WTC11 (cell line): ENCODE data around the gene INO80B. TPM values are rescaled to one million over a fixed set of nuclear protein-coding genes. Genes with fewer than 3 reads are reported as not detected.

Experiments used
- ATAC-seq: fragments of 200-7000 bp; cut with Tn5 transposase; 2 replicates; pipeline ENCODE4 v1.10.0; 2021; ENCODE audit warnings: mild to moderate bottlenecking, moderate library complexity
- CTCF ChIA-PET: fragments of 300-600 bp; sonication (Branson Sonifier 250); formaldehyde crosslinking; loops from one replicate; lab custom pipeline; 2021; ENCODE audit warnings: antibody characterized with exemption; lab: Charles Lee
- POLR2A ChIA-PET: fragments of 350-600 bp; sonication (Branson Sonifier 250); formaldehyde crosslinking; loops from one replicate; lab custom pipeline; 2021; ENCODE audit warnings: antibody characterized with exemption; lab: Charles Lee
- DNase-seq: peaks from one replicate; pipeline ENCODE4 v3.0.0; 2021; ENCODE audit warnings: low spot score
- H3K27ac Mint-ChIP-seq: 2 replicates; pipeline ENCODE4 v1.8.0; 2021; ENCODE audit warnings: mixed read lengths
- H3K27me3 Mint-ChIP-seq: 2 replicates; pipeline ENCODE4 v1.8.0; 2021; ENCODE audit warnings: low read depth, mild to moderate bottlenecking, moderate library complexity, mixed read lengths
- H3K36me3 Mint-ChIP-seq: 2 replicates; pipeline ENCODE4 v1.8.0; 2021; ENCODE audit warnings: mixed read lengths
- H3K4me1 Mint-ChIP-seq: 2 replicates; pipeline ENCODE4 v1.8.0; 2022; ENCODE audit warnings: mixed read lengths
- H3K4me3 Mint-ChIP-seq: 2 replicates; pipeline ENCODE4 v1.8.0; 2021; ENCODE audit warnings: mild to moderate bottlenecking, moderate library complexity, mixed read lengths
- H3K9me3 Mint-ChIP-seq: 2 replicates; pipeline ENCODE4 v1.8.0; 2021; ENCODE audit warnings: mixed read lengths
- AFF4 ChIP-seq: sonication (generic); formaldehyde crosslinking; IDR thresholded peaks from 2 replicates; pipeline ENCODE4 v1.8.1; 2023; ENCODE audit warnings: mild to moderate bottlenecking, missing genetic modification reagents, borderline replicate concordance
- CBFB ChIP-seq: sonication (generic); formaldehyde crosslinking; IDR thresholded peaks from 2 replicates; pipeline ENCODE4 v1.8.1; 2022; ENCODE audit warnings: mild to moderate bottlenecking, low read depth, missing genetic modification reagents
- E2F5 ChIP-seq: sonication (generic); formaldehyde crosslinking; IDR thresholded peaks from 2 replicates; pipeline ENCODE4 v1.8.1; 2022; ENCODE audit warnings: mild to moderate bottlenecking, moderate library complexity, missing genetic modification reagents
- IRF1 ChIP-seq: sonication (generic); formaldehyde crosslinking; IDR thresholded peaks from 2 replicates; pipeline ENCODE4 v1.8.0; 2023; ENCODE audit warnings: missing genetic modification reagents
- MLX ChIP-seq: sonication (generic); formaldehyde crosslinking; IDR thresholded peaks from 2 replicates; pipeline ENCODE4 v1.8.1; 2023; ENCODE audit warnings: mild to moderate bottlenecking, missing genetic modification reagents, moderate library complexity
- MYBL2 ChIP-seq: sonication (generic); formaldehyde crosslinking; IDR thresholded peaks from 2 replicates; pipeline ENCODE4 v1.8.1; 2023; ENCODE audit warnings: mild to moderate bottlenecking, moderate library complexity, missing genetic modification reagents
- NFYB ChIP-seq: sonication (generic); formaldehyde crosslinking; conservative IDR thresholded peaks from 2 replicates; pipeline ENCODE4 v1.8.0; 2022; ENCODE audit warnings: low read depth, missing genetic modification reagents
- OVOL2 ChIP-seq: fragments of 250-450 bp; sonication (Bioruptor Pico); IDR thresholded peaks from 2 replicates; pipeline ENCODE4 v1.9.0; 2021; ENCODE audit warnings: mild to moderate bottlenecking, borderline replicate concordance
- TCF7 ChIP-seq: sonication (generic); formaldehyde crosslinking; IDR thresholded peaks from 2 replicates; pipeline ENCODE4 v1.8.0; 2022; ENCODE audit warnings: mild to moderate bottlenecking, low read depth, missing genetic modification reagents, moderate library complexity
- TEAD4 ChIP-seq: sonication (generic); formaldehyde crosslinking; IDR thresholded peaks from 2 replicates; pipeline ENCODE4 v1.8.0; 2022; ENCODE audit warnings: mild to moderate bottlenecking, missing genetic modification reagents
- ZNF121 ChIP-seq: sonication (generic); formaldehyde crosslinking; IDR thresholded peaks from 2 replicates; pipeline ENCODE4 v1.8.0; 2023; ENCODE audit warnings: missing genetic modification reagents
- ZNF138 ChIP-seq: sonication (generic); formaldehyde crosslinking; conservative IDR thresholded peaks from 2 replicates; pipeline ENCODE4 v1.8.1; 2022; ENCODE audit warnings: mild to moderate bottlenecking, moderate library complexity, missing genetic modification reagents
- ZNF317 ChIP-seq: sonication (generic); formaldehyde crosslinking; IDR thresholded peaks from 2 replicates; pipeline ENCODE4 v1.8.1; 2023; ENCODE audit warnings: low read depth, mild to moderate bottlenecking, moderate library complexity, missing genetic modification reagents, borderline replicate concordance
- total RNA-seq: library from RNA; stranded (reverse); gene quantifications from 3 replicates; pipeline ENCODE4 v1.2.3, GENCODE V29; 2021
- TF ChIP-seq, protein P1 (sequence below): sonication (generic); formaldehyde crosslinking; IDR thresholded peaks from 2 replicates; pipeline ENCODE4 v1.8.0; 2023; ENCODE audit warnings: missing genetic modification reagents, mild to moderate bottlenecking, borderline replicate concordance
- TF ChIP-seq, protein P2 (sequence below): fragments of 250-450 bp; sonication (Bioruptor Pico); conservative IDR thresholded peaks from 2 replicates; pipeline ENCODE4 v1.9.0; 2021; ENCODE audit warnings: mild to moderate bottlenecking

The INO80B gene
- total RNA-seq, 1 experiment from 2014 or later, result 20.2 TPM

- TF ChIP-seq, protein P1, sequence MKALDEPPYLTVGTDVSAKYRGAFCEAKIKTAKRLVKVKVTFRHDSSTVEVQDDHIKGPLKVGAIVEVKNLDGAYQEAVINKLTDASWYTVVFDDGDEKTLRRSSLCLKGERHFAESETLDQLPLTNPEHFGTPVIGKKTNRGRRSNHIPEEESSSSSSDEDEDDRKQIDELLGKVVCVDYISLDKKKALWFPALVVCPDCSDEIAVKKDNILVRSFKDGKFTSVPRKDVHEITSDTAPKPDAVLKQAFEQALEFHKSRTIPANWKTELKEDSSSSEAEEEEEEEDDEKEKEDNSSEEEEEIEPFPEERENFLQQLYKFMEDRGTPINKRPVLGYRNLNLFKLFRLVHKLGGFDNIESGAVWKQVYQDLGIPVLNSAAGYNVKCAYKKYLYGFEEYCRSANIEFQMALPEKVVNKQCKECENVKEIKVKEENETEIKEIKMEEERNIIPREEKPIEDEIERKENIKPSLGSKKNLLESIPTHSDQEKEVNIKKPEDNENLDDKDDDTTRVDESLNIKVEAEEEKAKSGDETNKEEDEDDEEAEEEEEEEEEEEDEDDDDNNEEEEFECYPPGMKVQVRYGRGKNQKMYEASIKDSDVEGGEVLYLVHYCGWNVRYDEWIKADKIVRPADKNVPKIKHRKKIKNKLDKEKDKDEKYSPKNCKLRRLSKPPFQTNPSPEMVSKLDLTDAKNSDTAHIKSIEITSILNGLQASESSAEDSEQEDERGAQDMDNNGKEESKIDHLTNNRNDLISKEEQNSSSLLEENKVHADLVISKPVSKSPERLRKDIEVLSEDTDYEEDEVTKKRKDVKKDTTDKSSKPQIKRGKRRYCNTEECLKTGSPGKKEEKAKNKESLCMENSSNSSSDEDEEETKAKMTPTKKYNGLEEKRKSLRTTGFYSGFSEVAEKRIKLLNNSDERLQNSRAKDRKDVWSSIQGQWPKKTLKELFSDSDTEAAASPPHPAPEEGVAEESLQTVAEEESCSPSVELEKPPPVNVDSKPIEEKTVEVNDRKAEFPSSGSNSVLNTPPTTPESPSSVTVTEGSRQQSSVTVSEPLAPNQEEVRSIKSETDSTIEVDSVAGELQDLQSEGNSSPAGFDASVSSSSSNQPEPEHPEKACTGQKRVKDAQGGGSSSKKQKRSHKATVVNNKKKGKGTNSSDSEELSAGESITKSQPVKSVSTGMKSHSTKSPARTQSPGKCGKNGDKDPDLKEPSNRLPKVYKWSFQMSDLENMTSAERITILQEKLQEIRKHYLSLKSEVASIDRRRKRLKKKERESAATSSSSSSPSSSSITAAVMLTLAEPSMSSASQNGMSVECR (CRISPR knock-in tag), result no peak
- TF ChIP-seq IRF1 (no peak), CBFB (CRISPR knock-in tag) (no peak), ZNF121 (CRISPR knock-in tag) (peak; percentile 93)
These were observed 44.5 kb downstream of the INO80B start, which contains the start of gene LBX2 (continued) for GRCh38 chr2:74499267-74499939.

DNA sequence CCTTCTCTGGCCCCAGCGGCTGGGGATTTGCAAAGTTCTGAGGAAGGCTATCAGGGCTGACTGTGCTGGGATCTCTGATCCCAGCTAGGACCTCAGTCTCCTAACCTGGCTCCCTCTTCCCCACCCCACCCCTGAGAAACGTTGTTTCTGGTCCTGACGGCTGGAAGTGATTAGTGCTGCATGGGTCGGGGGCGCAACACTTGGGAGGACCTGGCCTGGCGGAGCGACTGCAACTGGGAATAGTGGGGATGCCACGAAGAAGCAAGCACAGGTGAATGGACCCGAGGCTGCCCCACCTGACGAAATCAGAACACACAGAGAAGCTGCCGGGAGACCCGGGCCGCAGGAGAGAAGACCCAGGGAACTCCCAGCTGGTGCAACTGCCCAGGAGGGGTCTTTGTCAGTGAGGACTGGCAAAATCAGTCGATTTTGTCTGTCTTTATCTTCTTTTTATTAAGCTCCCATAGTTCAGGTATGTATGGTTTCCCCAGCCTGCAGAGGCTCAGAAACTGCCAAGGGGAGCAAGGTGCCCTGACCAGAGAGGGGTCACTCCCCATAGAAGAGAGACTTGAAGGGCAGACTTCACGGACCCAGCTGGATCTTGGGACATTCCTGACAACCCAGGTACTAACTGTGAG, 45.2 kb downstream of the INO80B start:
- ChIA-PET POLR2A (interaction anchor here (0.6 to 1.5 kb wide), 4 partner anchors 18 to 214 kb away, joined by 3 to 6 read pairs (median 4); partner anchors contain the start of genes CCDC142 and WBP1), CTCF (interaction anchor here (0.8 to 6.0 kb wide), 6 partner anchors 10 to 165 kb away, joined by 3 to 43 read pairs (median 6); partner anchors contain the start of genes CCDC142 and TTC31)
- H3K9me3 Mint-ChIP-seq, result no peaks in the 10 kb centered on the region
- H3K4me3 Mint-ChIP-seq, result peak overlapping the region; percentile 79
- DNase-seq (no peak), ATAC-seq (no peak)
- peaks cover 54% of the 10 kb centered on the region for H3K4me1 Mint-ChIP-seq
- TF ChIP-seq MYBL2 (CRISPR knock-in tag) (no peak), MLX (CRISPR knock-in tag) (no peak), TCF7 (CRISPR knock-in tag) (no peak), ZNF317 (CRISPR knock-in tag) (no peak), NFYB (CRISPR knock-in tag) (no peak), CBFB (CRISPR knock-in tag) (no peak)
- TF ChIP-seq, protein P2, sequence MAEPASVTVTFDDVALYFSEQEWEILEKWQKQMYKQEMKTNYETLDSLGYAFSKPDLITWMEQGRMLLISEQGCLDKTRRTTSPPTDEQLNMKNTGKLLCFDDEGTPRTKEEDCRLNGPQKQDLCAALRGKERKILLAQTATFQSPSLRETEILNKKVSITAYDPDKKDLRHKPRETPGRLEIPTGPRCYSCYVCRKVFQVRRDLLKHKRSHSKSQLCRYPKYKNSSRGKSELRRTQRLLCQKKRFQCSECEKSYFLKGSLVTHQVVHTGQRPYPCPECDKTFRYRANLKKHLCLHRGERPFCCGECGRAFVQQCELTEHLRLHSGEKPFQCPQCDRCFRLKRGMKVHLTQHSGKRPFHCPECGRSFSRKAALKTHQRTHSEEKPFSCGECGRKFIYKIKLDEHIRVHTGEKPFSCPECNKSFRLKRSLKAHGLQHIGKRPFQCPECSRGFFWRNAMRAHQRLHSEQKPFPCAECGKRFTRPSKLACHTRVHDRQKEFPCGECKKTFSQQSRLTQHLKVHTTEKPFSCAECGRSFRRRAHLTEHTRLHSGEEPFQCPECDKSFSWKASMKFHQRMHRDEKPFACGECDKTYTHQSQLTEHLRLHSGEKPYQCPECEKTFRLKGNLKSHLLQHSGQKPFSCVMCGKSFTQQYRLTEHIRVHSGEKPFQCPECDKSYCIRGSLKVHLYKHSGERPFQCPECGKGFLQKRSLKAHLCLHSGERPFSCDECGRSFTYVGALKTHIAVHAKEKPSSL (CRISPR knock-in tag), result no peak
- H3K27ac Mint-ChIP-seq, result no peak overlapping the region
- H3K36me3 Mint-ChIP-seq, result peaks cover 8% of the 10 kb centered on the region
- H3K27me3 Mint-ChIP-seq, result peaks cover 100% of the 10 kb centered on the region

GRCh38 chr2:74500578-74500946, 45.7 kb downstream of the INO80B start:
- Mint-ChIP-seq H3K4me1 (peaks cover 54% of the 10 kb centered on the region), H3K36me3 (peaks cover 13% of the 10 kb centered on the region), H3K9me3 (no peaks in the 10 kb centered on the region), H3K4me3 (no peak overlapping the region), H3K27ac (no peak overlapping the region), H3K27me3 (peaks cover 100% of the 10 kb centered on the region)
- ATAC-seq (no peak), DNase-seq (no peak)
- CTCF ChIA-PET, result interaction anchor here (1.7 to 6.0 kb wide), 4 partner anchors 10 to 87 kb away, joined by 5 to 43 read pairs (median 12); partner anchors contain the start of genes CCDC142 and TTC31
- POLR2A ChIA-PET, result interaction anchor here (0.8 to 1.5 kb wide), 2 partner anchors 18 to 43 kb away, joined by 3 to 6 read pairs; partner anchors contain the start of genes CCDC142 and WBP1
- TF ChIP-seq E2F5 (no peak), NFYB (CRISPR knock-in tag) (no peak), TEAD4 (CRISPR knock-in tag) (no peak), AFF4 (no peak), ZNF138 (CRISPR knock-in tag) (no peak), OVOL2 (CRISPR knock-in tag) (no peak)
